Bronchial epithelial cell (primary cell): ENCODE results near the gene IRF5. TPM values are rescaled to one million over a fixed set of nuclear protein-coding genes. Genes with fewer than 3 reads are reported as not detected.

Source experiments
- DNase-seq: peaks from one replicate; pipeline ENCODE4 v3.0.0-alpha.2; 2010; ENCODE audit warnings: low read depth
- FAIRE-seq: peaks from 2 replicates; lab custom pipeline; 2011; peaks lifted over from hg19 to GRCh38; lab: Jason Lieb, UNC
- H3K27me3 ChIP-seq: 2 replicates; pipeline ENCODE4 v1.5.1; 2011; ENCODE audit warnings: low read length; ENCODE audit not compliant: control insufficient read depth, insufficient read depth
- H3K36me3 ChIP-seq: 2 replicates; pipeline ENCODE4 v1.5.1; 2011; ENCODE audit warnings: low read length; ENCODE audit not compliant: control insufficient read depth, insufficient read depth
- H3K4me3 ChIP-seq: 2 replicates; pipeline ENCODE4 v1.5.1; 2011; ENCODE audit warnings: mild to moderate bottlenecking, low read depth, low read length, control low read depth
- CTCF ChIP-seq: IDR thresholded peaks from 2 replicates; pipeline ENCODE4 v1.5.1; 2011; ENCODE audit warnings: mild to moderate bottlenecking, moderate library complexity, low read length, control low read depth, inconsistent platforms; ENCODE audit not compliant: insufficient read depth, severe bottlenecking
- total RNA-seq: library from RNA; depleted of rRNA; stranded (reverse); fragments of >200 nt; gene quantifications from 2 replicates; pipeline ENCODE4 v1.2.1, GENCODE V29; 2014

IRF5 gene
- total RNA-seq, 1 donor from 2014 or later: 6.8 TPM

GRCh38 chr7:128948976-128949760 lies 11.4 kb downstream of the IRF5 start:
- no peak for TF ChIP-seq CTCF
- Histone ChIP-seq H3K36me3 (peaks cover 6% of the 10 kb centered on the region), H3K27me3 (no peaks in the 10 kb centered on the region), H3K4me3 (no peak overlapping the region)
- DNase-seq: no peak
- FAIRE-seq: no peak

DNA sequence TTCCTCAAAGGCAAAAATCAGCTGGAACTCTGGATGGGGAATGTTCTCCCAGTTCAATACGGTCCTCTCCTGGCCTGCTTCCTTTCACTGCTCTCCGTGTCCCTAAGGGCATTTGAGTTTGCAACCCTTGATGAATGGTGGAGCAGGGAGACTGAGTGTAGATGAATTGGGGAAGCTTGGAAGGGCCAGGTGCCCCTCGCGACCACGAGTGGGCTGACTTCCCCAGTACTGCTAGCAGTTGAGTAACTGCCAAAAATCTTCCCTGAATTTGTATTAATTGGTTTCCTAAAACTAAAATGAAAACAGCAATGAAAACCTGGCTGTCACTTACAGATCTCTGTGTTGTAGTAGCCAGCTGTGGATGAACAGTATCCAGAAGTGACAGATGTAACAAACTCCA lies 13.6 kb downstream of the IRF5 start:
- no peak for FAIRE-seq
- DNase-seq: no peak
- Histone ChIP-seq H3K27me3 (no peaks in the 10 kb centered on the region), H3K4me3 (no peak overlapping the region), H3K36me3 (peaks cover 6% of the 10 kb centered on the region)
- TF ChIP-seq CTCF: no peak

DNA sequence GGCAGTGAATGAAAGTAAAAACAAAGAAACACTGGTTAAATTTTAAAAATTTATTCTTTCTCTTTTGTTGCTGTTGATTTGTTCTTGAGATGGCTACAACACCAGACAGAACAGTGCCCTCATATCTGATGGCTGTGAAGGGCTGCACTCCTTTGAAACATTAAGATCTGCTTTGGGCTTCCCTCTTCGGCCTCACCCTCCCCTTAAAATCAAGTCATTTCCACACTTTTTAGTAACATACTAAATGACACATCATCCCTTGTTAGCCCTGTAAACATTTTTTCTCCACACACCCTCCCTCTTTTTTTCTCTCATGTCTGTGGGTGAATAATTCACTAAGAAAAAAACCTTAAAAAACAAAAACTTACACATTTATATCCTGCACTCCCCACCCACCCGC lies 16.4 kb downstream of the IRF5 start:
- DNase-seq (no peak), FAIRE-seq (no peak)
- Histone ChIP-seq H3K4me3 (no peak overlapping the region), H3K27me3 (no peaks in the 10 kb centered on the region), H3K36me3 (peaks cover 9% of the 10 kb centered on the region)
- TF ChIP-seq CTCF: no peak

- TF ChIP-seq CTCF: no peak
- Histone ChIP-seq H3K36me3 (peaks cover 9% of the 10 kb centered on the region), H3K4me3 (no peak overlapping the region), H3K27me3 (no peaks in the 10 kb centered on the region)
- FAIRE-seq (no peak), DNase-seq (peak; percentile 54)
Measured at GRCh38 chr7:128954830-128955802, 17.4 kb downstream of the IRF5 start.

GRCh38 chr7:128955981-128956380 lies 18.3 kb downstream of the IRF5 start:
- DNase-seq: peak; percentile 53
- Histone ChIP-seq H3K27me3 (no peaks in the 10 kb centered on the region), H3K4me3 (no peak overlapping the region), H3K36me3 (peaks cover 9% of the 10 kb centered on the region)
- no peak for TF ChIP-seq CTCF
- no peak for FAIRE-seq
